Liver (tissue), 9 donors: ENCODE data around the gene SHISA4. TPM values are rescaled to one million over a fixed set of nuclear protein-coding genes. Genes with fewer than 3 reads are reported as not detected.

ENCODE experiments used
- DNase-seq: peaks from one replicate; pipeline ENCODE4 v3.0.0-alpha.2; 2017; ENCODE audit warnings: low spot score
- H3K27ac ChIP-seq, 2 donors: one replicate each; pipeline ENCODE4 v1.7.0; 2013; ENCODE audit warnings: inconsistent platforms in 2 of 2, low read length in 2 of 2, control low read depth in 1 of 2, low read depth in 1 of 2, mild to moderate bottlenecking in 1 of 2
- H3K27me3 ChIP-seq, 4 donors: one replicate each; pipeline versions ENCODE4 v1.6.1 to v1.7.0; 2013; ENCODE audit warnings: low read length in 3 of 4, inconsistent platforms in 1 of 4, mild to moderate bottlenecking in 1 of 4, moderate library complexity in 1 of 4; ENCODE audit not compliant: control insufficient read depth in 4 of 4, insufficient read depth in 4 of 4
- H3K36me3 ChIP-seq, 4 donors: one replicate each; pipeline versions ENCODE4 v1.6.1 to v1.7.0; 2013; ENCODE audit warnings: low read length in 3 of 4, mild to moderate bottlenecking in 3 of 4, low read depth in 1 of 4, moderate library complexity in 1 of 4; ENCODE audit not compliant: control insufficient read depth in 4 of 4, insufficient read depth in 3 of 4
- H3K4me1 ChIP-seq, 4 donors: one replicate each; pipeline versions ENCODE4 v1.6.1 to v1.7.0; 2013; ENCODE audit warnings: low read length in 3 of 4, mild to moderate bottlenecking in 3 of 4, moderate library complexity in 1 of 4; ENCODE audit not compliant: control insufficient read depth in 4 of 4, insufficient read depth in 4 of 4
- H3K4me3 ChIP-seq, 3 donors: one replicate each; pipeline versions ENCODE4 v1.6.1 to v1.7.0; 2013; ENCODE audit warnings: low read length in 3 of 3, control low read depth in 1 of 3, low read depth in 1 of 3, mild to moderate bottlenecking in 1 of 3
- H3K9ac ChIP-seq, 2 donors: one replicate each; pipeline ENCODE4 v1.7.0; 2013; ENCODE audit warnings: low read length in 2 of 2, mild to moderate bottlenecking in 2 of 2, moderate library complexity in 2 of 2, control low read depth in 1 of 2, low read depth in 1 of 2
- H3K9me3 ChIP-seq, 4 donors: one replicate each; pipeline versions ENCODE4 v1.6.1 to v1.7.0; 2013; ENCODE audit warnings: low read length in 3 of 4; ENCODE audit not compliant: control insufficient read depth in 4 of 4
- ATF3 ChIP-seq: IDR thresholded peaks from 2 replicates; pipeline ENCODE4 v1.6.1; 2016; ENCODE audit warnings: antibody characterized with exemption
- CTCF ChIP-seq: fragments of 150-350 bp; IDR thresholded peaks from 2 replicates; pipeline ENCODE4 v1.5.1; 2017; ENCODE audit warnings: improper control_type of control experiment, low read depth, low read length; ENCODE audit not compliant: missing input control
- EGR1 ChIP-seq, 2 donors: IDR thresholded peaks; 2 replicates each; pipeline ENCODE4 v1.6.1; 2016 to 2018; ENCODE audit warnings: antibody characterized with exemption in 2 of 2, low read depth in 2 of 2
- FOXA1 ChIP-seq: IDR thresholded peaks from 2 replicates; pipeline ENCODE4 v1.6.1; 2016; ENCODE audit warnings: antibody characterized with exemption
- FOXA2 ChIP-seq: IDR thresholded peaks from 2 replicates; pipeline ENCODE4 v1.6.1; 2016; ENCODE audit warnings: antibody characterized with exemption
- GABPA ChIP-seq, 2 donors: IDR thresholded peaks in 1 of 2; conservative IDR thresholded peaks in 1 of 2; 2 replicates each; pipeline ENCODE4 v1.6.1; 2016; ENCODE audit warnings: antibody characterized with exemption in 2 of 2, mild to moderate bottlenecking in 1 of 2, moderate library complexity in 1 of 2
- HNF4A ChIP-seq, 2 donors: conservative IDR thresholded peaks; 2 replicates each; pipeline ENCODE4 v1.6.1; 2016; ENCODE audit warnings: antibody characterized with exemption in 2 of 2, mild to moderate bottlenecking in 2 of 2
- HNF4G ChIP-seq: IDR thresholded peaks from 2 replicates; pipeline ENCODE4 v1.6.1; 2016; ENCODE audit warnings: antibody characterized with exemption
- MAX ChIP-seq: IDR thresholded peaks from 2 replicates; pipeline ENCODE4 v1.6.1; 2016; ENCODE audit warnings: antibody characterized with exemption
- NR2F2 ChIP-seq: IDR thresholded peaks from 2 replicates; pipeline ENCODE4 v1.6.1; 2016; ENCODE audit warnings: antibody characterized with exemption
- RAD21 ChIP-seq, 2 donors: IDR thresholded peaks; 2 replicates each; pipeline ENCODE4 v1.6.1; 2016; ENCODE audit warnings: antibody characterized with exemption in 2 of 2, mild to moderate bottlenecking in 2 of 2
- REST ChIP-seq: IDR thresholded peaks from 2 replicates; pipeline ENCODE4 v1.6.1; 2016; ENCODE audit warnings: antibody characterized with exemption, mild to moderate bottlenecking
- RXRA ChIP-seq, 2 donors: IDR thresholded peaks; 2 replicates each; pipeline ENCODE4 v1.6.1; 2017 to 2018; ENCODE audit warnings: antibody characterized with exemption in 2 of 2, mild to moderate bottlenecking in 1 of 2
- SP1 ChIP-seq: IDR thresholded peaks from 2 replicates; pipeline ENCODE4 v1.6.1; 2018; ENCODE audit warnings: antibody characterized with exemption, mild to moderate bottlenecking
- TAF1 ChIP-seq: conservative IDR thresholded peaks from 2 replicates; pipeline ENCODE4 v1.6.1; 2016; ENCODE audit warnings: antibody characterized with exemption, mild to moderate bottlenecking
- YY1 ChIP-seq: IDR thresholded peaks from 2 replicates; pipeline ENCODE4 v1.6.1; 2016; ENCODE audit warnings: antibody characterized with exemption, mild to moderate bottlenecking
- ZBTB33 ChIP-seq: IDR thresholded peaks from 2 replicates; pipeline ENCODE4 v1.6.1; 2016; ENCODE audit warnings: antibody characterized with exemption
- WGBS: extraction: QIAGEN DNeasy Blood & Tissue Kit; methylation state at CpG from one replicate; pipeline ENCODE4 v1.1.7; 2013; 5-methylcytosine and 5-hydroxymethylcytosine counted together
- polyA plus RNA-seq, 2 donors: library from polyadenylated mRNA; stranded (reverse) in 1 of 2; unstranded in 1 of 2; fragments of 200-250 nt in 1 of 2; fragments of >200 nt in 1 of 2; fragmentation: Nextera tagmentation in 1 of 2; extraction: Ambion mirVana in 1 of 2; gene quantifications; one replicate each; pipeline versions ENCODE4 v1.2.1 to v1.2.3, GENCODE V29; 2013 to 2015
- total RNA-seq, 2 donors: library from RNA; depleted of rRNA; stranded (reverse); fragments of >200 nt; gene quantifications; one replicate each; pipeline ENCODE4 v1.2.3, GENCODE V29; 2014
- donor health status: healthy.
- donor health status: healthy.
- donor health status: healthy.
- donor health status: healthy.
- donor health status: healthy.

SHISA4 gene
- total and polyA plus RNA-seq, 4 donors, result 0.47 to 4.1 (median 2.1) TPM

- H3K4me3 ChIP-seq, result no peak overlapping the region
- no peaks in the 10 kb centered on the region for H3K9me3 ChIP-seq
- peaks cover 6 to 23% (median 8%) of the 10 kb centered on the region in 4 donors for H3K4me1 ChIP-seq
- no peaks in the 10 kb centered on the region for H3K27me3 ChIP-seq
- H3K36me3 ChIP-seq, result no peaks in the 10 kb centered on the region
- WGBS, result 40% methylated on average over 2 of the region's 2 CpGs
- no peak overlapping the region for H3K9ac ChIP-seq
- TF ChIP-seq RAD21 (IDR thresholded peaks at IDR 0.05) (no peak), HNF4A (conservative IDR thresholded peaks at IDR 0.05) (peak; percentile 28 to 58), EGR1 (IDR thresholded peaks at IDR 0.05; ENCODE audit: low read depth in 2 of 2) (no peak), REST (no peak), RXRA (IDR thresholded peaks at IDR 0.05) (no peak), ATF3 (no peak), HNF4G (no peak), NR2F2 (no peak), YY1 (no peak), FOXA1 (no peak), MAX (no peak), GABPA (IDR thresholded peaks at IDR 0.05 in 1 of 2, conservative IDR thresholded peaks at IDR 0.05 in 1 of 2) (no peak), ZBTB33 (no peak), TAF1 (no peak), CTCF (no peak), SP1 (no peak), FOXA2 (peak; percentile 23)
- no peak overlapping the region for H3K27ac ChIP-seq
- no peak for DNase-seq
These were observed 46.1 kb upstream of the SHISA4 start for GRCh38 chr1:201842472-201843027.
